HG03060 (cell line): ENCODE data around the gene CCDC57.
"Not testable (repeated sequence)": the region's sequence is repeated elsewhere in the genome, so short reads cannot be mapped to it uniquely, and the experiment has no call there.

Source experiments
- ATAC-seq: cut with Tn5 transposase; IDR thresholded peaks from one replicate; pipeline ENCODE4 v1.9.1; 2021; ENCODE audit warnings: low read depth, moderate number of reproducible peaks; ENCODE audit not compliant: unreplicated experiment

Gene CCDC57, protein sequence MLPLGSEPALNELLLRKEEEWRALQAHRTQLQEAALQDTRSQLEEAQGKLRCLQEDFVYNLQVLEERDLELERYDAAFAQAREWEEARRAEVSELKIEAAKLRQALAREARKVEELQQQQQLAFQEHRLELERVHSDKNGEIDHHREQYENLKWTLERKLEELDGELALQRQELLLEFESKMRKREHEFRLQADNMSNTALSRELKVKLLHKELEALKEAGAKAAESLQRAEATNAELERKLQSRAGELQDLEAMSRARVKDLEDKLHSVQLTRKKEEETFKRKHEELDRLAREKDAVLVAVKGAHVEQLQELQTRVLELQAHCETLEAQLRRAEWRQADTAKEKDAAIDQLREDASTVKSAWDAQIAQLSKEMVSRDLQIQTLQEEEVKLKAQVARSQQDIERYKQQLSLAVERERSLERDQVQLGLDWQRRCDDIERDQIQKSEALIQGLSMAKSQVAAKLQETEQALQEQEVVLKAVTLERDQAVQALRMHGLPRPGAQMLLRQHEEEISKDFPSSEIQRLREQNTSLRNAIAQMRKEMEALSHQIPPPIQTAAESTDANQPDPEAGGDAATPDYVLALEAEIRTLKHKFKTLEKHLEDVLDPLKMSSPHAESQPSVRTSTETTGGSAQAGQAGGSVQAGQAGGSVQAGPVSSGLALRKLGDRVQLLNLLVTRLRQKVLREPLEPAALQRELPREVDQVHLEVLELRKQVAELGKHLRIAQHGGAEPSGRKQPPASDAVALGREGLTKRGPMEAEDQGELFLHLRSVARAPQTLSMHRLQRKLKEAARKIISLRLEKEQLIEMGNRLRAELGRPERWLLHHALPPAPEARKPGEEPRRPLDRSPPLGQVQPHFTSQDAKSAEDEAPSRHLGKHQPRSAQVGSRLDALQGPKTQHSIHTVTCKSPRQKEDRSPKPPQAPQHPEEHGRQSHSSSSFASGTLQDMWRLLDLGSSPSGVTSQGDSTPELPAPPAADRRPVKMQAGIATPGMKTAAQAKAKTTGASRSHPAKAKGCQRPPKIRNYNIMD

DNA sequence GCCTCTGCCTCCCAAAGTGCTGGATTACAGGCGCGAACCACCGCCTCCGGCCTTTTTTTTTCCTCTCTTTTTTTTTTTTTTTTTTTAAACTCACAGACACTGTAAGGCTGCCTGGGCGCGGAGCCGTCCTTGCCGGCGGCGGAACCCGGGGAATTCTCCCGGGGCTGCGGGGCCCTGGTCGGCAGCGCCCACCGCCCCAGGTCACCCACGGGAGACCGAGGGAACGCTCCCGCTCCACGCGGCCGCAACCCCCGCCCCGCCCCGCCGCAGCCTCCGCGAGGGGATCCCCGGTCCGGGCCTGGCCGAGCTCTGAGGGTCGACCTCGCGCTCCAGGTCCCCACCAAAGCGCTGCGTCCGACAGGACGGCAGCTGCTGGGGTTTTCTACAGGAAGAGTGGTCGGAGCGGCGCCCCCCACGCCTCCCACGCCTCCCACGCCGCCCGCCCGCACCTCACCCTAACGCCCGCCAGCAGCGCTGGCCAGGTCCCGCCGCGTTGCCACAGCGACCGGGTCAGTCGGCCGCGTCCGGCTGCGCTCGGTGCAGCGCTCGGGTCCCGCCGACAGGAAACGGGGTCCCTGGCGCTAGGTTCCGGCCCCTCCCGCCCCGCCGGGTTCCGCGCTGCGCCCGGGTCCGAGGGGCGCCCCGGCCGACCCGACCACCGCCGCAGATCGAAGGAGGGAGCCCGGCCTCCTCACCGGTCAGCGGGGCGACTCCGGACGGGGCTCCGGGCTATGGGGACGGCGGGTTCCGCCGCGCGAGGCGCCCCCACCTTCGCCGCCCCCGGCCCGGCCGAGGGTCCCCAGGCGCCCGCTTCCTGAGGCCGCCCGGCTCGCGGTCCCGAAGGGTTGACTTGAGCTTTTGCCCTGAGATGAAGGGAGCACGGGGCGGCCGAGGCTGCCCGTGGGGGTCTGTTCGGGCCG lies at the start of gene CCDC57:
Gene CCDC57 (minus strand): TSS at position 512 of the 920 bp plus-strand sequence. CDS start 10,898 bp downstream, outside the sequence.
- ATAC-seq: no peak

DNA sequence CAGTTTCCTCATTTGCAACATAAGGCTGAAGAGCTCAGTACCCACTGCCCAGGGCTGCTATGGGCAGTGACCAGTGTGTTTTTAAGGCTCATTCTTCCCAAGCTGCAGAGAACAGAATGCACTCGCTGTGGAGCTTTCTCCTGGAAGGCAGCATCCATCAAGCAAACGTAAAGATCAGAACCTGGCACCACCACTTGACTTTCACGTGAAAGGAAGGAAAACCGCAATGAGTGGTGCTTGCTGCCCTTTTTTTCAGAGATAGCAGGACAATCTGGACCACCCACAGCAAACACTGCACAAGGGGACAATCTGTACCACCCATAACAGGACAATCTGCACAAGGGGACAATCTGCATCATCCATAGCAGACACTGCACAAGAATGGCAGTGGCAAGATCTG lies 49.7 kb upstream of the CCDC57 start:
- ATAC-seq: no peak

DNA sequence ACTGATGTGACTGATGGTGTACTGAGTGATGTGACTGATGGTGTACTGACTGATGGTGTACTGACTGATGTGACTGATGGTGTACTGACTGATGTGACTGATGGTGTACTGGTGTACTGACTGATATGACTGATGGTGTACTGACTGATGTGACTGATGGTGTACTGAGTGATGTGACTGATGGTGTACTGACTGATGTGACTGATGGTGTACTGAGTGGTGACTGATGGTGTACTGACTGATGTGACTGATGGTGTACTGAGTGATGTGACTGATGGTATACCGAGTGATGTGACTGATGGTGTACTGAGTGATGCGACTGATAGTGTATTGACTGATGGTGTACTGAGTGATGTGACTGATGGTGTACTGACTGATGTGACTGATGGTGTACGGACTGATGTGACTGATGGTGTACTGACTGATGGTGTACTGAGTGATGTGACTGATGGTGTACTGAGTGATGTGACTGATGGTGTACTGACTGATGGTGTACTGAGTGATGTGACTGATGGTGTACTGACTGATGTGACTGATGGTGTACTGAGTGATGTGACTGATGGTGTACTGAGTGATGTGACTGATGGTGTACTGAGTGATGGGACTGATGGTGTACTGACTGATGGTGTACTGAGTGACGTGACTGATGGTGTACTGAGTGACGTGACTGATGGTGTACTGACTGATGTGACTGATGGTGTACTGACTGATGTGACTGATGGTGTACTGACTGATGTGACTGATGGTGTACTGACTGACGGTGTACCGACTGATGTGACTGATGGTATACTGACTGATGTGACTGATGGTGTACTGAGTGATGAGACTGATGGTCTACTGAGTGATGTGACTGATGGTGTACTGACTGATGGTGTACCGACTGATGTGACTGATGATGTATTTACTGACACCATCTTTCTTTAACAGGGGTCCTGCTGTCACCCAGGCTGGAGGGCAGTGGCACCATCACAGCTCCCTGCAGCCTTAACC lies 47.6 kb upstream of the CCDC57 start:
- ATAC-seq: not testable (repeated sequence)

DNA sequence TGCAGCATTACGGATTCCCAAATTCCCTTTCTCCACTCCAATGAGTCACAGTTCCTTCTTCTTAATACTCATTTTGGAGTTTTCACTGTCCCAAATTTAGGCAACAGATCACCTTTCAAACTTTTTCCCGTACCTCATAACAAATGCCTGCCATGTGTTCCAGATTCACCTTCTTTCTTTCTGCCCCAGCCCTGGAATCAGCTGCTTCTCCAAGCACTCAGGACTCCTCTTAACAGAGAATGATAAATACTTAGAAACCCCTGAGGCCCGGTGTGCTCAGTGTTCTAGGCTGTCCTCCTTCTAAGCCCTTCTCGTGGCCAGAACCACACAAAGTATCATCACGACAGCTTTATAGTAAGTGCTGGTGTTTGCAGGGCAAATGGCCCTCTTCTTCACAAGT lies 45.9 kb upstream of the CCDC57 start:
- no peak for ATAC-seq

DNA sequence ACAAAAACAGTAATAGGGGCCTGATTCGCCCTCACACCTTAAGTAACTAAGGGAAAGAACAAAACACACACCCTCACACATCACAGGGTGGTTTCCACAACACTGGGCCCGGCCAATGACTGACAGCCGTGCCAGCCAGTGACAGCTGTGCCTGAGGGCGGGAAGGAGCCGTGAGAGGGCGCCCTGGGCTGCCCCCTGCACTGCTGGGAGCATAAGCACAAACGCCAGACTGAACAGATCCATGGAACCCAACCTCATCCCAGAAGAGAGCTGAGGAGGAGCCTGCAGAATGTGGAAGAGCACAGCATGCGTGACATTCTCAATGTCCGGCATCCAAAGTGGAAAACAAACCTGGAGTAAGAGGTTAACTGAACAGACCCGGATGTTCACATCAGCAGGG lies 44.8 kb upstream of the CCDC57 start:
- ATAC-seq: no peak

DNA sequence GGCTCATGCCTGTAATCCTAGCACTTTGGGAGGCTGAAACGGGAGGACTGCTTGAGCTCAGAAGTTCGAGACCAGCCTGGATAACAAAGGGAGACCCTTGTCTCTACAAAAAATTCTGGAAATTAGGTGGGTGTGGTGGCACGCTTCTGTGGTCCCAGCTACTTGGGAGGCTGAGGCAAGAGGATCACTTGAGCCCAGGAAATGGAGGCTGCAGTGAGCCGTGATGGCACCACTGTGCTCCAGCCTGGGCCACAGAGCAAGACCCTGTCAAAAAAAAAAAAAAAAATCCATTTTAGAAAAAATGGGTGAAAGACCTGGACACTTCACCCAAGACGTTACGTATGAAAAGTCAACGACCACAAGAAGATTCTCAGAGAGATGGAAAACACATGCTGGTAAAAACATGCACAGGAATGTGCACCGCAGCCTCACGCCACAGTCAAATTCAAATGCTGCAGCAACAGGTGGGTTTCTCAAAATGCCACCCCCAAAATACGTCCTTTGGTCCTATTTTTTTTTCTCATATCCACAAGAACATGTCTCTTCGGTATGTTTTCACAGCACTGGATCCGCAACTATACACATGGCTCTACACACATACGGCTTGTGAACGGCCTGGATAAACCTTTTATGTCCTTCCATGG lies 43.7 kb upstream of the CCDC57 start:
- ATAC-seq: no peak

DNA sequence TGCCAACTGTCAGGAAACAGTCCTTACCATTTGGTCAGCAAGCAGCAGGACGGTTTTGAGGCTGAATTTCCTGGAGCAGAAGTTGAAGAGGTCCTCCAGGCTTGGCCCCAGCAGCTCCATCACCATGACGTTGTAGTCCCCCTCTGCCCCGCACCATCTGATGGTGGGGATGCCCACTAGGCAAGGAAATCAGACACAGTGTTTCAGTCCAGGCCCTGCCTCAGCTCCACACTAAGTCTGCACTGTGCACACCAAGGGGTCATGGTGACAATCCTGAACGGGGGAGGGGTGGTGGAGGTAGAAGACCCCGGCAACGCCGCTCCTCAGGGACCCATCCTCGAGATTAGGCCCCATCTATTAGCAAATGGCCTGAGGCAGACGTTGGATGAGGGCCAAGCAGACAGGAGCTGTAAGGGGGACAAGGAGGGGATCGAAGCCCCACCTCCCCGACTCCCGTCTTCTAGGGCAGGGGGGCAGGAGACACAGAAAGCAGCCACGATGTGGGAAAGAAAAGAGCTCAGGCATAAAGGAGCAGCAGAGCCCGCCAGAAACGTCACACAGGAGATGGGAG lies 42.8 kb upstream of the CCDC57 start:
- ATAC-seq: no peak

DNA sequence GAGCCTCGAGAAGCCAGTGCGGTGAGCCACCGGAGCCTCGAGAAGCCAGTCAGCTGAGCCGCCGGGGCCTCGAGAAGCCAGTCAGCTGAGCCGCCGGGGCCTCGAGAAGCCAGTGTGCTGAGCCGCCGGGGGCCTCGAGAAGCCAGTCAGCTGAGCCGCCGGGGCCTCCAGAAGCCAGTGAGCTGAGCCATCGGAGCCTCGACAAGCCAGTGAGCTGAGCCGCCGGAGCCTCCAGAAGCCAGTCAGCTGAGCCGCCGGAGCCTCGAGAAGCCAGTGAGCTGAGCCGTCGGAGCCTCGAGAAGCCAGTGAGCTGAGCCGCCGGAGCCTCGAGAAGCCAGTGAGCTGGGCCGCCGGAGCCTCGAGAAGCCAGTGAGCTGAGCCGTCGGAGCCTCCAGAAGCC lies 42.1 kb upstream of the CCDC57 start:
- ATAC-seq: not testable (repeated sequence)

DNA sequence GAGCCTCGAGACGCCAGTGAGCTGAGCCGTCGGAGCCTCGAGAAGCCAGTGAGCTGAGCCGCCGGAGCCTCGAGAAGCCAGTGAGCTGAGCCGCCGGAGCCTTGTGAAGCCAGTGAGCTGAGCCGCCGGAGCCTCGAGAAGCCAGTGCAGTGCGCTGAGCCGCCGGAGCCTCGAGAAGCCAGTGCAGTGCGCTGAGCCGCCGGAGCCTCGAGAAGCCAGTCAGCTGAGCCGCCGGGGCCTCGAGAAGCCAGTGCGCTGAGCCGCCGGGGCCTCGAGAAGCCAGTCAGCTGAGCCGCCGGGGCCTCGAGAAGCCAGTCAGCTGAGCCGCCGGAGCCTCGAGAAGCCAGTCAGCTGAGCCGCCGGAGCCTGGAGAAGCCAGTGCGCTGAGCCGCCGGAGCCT lies 41.5 kb upstream of the CCDC57 start:
- not testable (repeated sequence) for ATAC-seq

DNA sequence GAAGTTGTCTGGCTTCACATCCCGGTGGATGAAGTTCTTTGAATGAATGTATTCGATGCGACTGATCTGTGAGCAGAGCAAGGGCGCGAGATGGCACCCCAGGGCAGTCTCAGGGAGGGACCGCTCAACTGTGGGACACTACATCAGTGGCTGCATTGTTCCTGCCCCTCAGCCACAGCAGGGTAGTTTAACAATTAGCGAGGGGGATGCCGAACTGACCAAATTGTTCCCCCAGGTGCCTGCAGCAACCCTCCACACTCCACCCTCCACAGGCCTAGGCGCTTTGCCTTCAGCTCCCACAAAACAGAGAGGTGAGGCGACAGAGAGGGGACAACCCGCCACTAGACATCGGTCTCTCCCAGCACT lies 40.5 kb upstream of the CCDC57 start:
- no peak for ATAC-seq

DNA sequence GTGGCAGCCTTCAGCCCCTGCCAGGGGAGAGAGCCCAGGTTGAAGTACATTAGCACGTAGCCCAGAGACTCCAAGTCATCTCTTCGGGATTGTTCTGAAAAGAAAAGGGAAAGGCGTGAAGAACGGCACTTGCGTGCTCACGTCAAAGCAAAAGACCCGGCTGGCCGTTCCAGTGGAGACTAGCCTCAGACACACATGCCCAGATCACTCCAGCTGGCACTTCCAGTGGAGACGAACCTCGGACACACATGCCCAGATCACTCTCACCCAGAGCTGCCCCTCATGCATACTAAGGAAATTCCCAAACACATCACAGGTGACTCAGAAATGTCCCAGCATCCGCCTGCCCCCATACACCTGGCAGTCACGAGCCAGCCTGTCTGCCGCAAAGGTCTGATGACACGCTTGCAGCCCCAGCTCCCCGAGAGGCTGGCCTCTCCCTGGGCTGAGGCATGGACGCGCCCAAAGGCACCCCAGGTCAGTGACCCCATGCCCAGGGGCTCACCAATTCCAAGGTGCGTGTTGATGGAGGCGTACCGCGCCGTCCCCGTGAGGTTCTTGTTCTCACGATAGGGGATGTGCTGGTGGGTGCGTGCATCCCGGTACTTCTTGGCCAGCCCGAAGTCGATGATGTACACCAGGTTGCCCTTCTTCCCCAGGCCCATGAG lies 40.0 kb upstream of the CCDC57 start:
- ATAC-seq: no peak

DNA sequence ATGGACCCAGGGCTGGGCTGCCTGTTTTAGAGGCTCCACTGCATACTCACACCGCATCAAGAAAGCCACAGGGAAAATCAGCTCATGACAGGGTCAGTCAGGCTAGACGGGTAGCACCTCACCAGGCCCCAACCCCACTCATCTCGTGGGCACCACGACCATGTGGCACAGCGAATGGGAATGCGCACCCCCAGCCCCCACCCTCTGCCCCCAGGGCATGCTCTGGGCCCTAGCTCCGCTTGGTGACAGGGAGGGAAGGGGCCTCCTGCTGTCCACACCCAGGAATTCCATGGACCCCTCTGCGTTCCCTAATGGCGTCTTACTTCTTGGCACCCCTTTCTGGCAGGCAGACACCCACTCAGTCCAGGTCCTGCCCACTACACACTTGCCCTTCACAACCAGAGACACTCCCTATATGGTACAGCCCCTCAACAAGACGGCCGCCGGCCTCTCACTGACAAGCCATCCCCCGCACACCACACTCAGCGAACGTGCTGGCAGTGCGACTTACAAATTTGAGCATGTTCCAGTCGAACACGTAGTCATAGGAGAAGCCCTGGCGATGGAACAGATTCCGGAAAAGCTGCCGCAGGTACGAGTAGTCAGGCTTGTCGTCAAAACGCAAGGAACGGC lies 38.3 kb upstream of the CCDC57 start:
- no peak for ATAC-seq

DNA sequence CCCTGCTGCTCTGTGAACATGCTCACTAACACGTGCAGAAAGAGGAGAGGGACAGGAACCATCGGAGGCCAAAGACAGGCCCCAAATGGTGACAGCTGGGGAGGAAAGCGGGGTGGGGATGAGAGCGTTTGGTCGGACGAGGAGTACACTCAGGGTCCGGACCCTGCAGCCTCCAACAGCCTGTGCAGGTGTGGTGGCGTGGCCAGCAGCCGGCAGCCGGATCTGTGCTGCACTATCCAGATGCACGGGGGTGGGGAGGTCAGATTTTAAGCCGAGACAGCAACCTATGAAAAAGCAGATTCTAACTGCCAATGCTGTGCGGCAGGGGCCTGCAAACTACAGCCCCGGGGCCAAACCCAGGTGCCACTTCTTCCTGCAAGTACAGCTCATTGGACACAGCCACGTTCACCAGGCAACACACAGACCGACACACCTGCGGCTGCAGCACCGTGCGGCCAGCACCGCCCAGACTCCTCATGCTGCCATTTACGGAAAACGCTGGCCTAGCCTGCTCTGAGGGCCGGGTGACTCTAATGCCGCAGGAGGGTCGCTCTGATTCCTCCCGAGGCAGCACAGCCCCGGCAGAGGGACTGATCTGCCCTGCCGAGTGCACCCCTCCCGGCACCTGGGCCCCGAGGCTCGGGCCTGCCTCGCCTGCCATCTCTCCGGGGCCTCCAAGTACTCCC lies 37.4 kb upstream of the CCDC57 start:
- no peak for ATAC-seq

DNA sequence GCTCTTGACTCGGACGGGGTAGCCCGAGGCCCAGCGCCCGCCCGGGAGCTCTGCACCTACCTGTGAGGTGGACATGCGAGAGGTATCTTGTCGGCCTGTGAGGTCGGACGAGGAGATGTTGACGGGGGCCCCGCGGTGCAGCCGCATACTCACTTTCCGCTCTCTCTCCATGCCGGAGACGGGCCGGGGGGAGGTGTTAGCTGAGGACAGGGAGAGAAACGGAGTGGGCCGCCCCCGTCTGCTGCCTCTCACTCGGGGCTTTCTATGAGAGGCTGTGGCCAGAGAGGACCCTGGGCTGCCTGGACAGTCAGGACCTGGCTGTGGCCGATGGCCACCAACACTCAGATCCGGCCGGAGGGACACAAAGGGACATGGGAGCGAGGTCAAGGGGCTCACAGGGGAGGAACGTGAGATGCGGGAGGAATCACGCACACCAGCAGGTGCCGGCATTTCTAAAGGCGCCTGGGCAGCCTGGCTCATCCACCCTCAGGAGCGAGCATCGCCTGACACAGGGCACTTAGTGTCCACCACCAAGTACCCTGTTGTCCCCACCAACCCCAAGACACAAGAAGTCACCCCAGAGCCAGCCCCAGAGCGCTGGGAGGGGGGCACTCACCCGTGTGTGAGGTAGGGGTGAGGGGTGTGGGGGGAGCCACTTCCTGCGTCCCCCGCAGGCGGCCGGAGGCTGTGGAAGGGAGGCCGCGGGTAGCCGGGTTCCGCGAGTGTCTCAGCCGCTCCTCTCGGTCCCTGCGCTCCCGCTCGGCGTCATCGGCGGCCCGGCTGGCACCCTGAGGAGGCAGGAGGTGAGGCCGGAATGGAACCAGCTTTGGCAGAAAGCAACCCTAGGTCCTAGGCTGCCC lies 36.4 kb upstream of the CCDC57 start:
- ATAC-seq: no peak

DNA sequence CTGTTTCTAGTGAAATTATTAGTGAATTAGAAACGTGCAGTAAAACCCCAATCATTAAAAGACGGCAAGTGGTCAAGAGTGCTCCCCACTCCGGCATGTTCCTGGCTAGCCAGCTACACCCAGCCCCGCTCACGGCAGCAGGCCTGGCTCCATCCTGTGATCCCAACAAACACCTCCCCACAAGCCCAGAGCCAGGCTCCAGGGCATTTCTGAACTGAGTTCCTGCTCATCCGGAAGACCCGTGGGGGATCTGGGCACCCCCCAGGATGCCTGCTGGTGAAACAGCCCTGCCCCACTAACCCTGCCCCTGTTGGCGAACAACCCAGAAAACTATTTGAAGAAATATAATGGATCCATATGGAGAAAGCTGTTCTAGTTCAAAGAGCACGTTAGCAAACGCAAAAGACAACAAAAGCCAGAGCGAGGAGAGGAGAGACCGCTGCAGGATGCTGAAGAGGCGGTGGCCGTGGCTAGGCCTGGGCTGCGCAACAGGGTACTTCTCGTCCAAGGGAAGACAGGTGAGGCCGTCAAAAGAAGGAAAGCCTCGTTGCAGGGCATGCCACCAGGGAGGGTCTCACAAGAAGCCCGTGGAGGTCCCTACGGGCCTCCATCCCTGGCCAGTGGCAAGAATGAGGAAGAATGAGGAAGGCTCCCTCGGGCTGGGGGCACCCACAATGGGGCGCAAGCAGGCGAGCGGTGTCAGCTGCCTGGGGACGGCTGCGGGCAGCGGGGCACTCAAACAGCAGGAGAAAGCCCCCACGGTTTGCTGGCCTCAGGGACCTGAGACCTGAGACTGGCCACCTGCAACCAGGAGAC lies 35.4 kb upstream of the CCDC57 start:
- no peak for ATAC-seq
